ENCODE data around the gene ACTL8. TPM values are rescaled to one million over a fixed set of nuclear protein-coding genes. Genes with fewer than 3 reads are reported as not detected.

The ACTL8 gene
- total RNA-seq, 1 experiment from 2014 or later = not detected

GRCh38 chr1:17798799-17799382, 43.8 kb downstream of the ACTL8 start:
- Histone ChIP-seq H3K36me3 (ENCODE audit: control insufficient read depth, insufficient read depth, low read length) (no peaks in the 10 kb centered on the region), H3K4me3 (ENCODE audit: low read depth in 2 of 2, low read length in 2 of 2) (no peak overlapping the region), H3K4me1 (ENCODE audit: control insufficient read depth, insufficient read depth, low read length) (no peaks in the 10 kb centered on the region), H3K27ac (ENCODE audit: low read length) (no peak overlapping the region), H3K9me3 (ENCODE audit: control insufficient read depth, insufficient read depth, low read depth, low read length) (no peaks in the 10 kb centered on the region), H3K27me3 (ENCODE audit: control insufficient read depth, insufficient read depth, low read length) (peaks cover 21% of the 10 kb centered on the region)
- CTCF ChIA-PET = no interaction called here
- POLR2A ChIA-PET = no interaction called here
- intact Hi-C loops (cut with micrococcal nuclease; ENCODE audit: unreplicated experiment) = no loop called here
- ATAC-seq (no peak), DNase-seq (ENCODE audit: low read depth, low spot score) (no peak)
- no peak for TF ChIP-seq CTCF (IDR thresholded peaks at IDR 0.05)
- no peak for TF ChIP-seq TCF7L2 (IDR thresholded peaks at IDR 0.05; ENCODE audit: low read depth, low read length)
- no peak for TF ChIP-seq POLR2AphosphoS5 (IDR thresholded peaks at IDR 0.05; ENCODE audit: low read depth, low read length)
- no TSS peak for BruUV-seq (replicated peaks)
- in situ Hi-C loops (cut with HindIII; ENCODE audit: low pct_unique_long_range_greater_than_20kb, low sequenced_read_pairs) = no loop called here

GRCh38 chr1:17799642-17800041, 44.5 kb downstream of the ACTL8 start:
- intact Hi-C loops (cut with micrococcal nuclease; ENCODE audit: unreplicated experiment) = no loop called here
- TF ChIP-seq TCF7L2 (IDR thresholded peaks at IDR 0.05; ENCODE audit: low read depth, low read length) (no peak), REST (IDR thresholded peaks at IDR 0.05; ENCODE audit: insufficient read depth in 1 of 2, low read depth in 2 of 2, low read length in 1 of 2) (no peak), SIN3A (IDR thresholded peaks at IDR 0.05; ENCODE audit: borderline replicate concordance, insufficient read depth, low read depth, low read length) (no peak)
- Histone ChIP-seq H3K4me1 (ENCODE audit: control insufficient read depth, insufficient read depth, low read length) (no peaks in the 10 kb centered on the region), H3K4me3 (ENCODE audit: low read depth in 2 of 2, low read length in 2 of 2) (no peak overlapping the region), H3K36me3 (ENCODE audit: control insufficient read depth, insufficient read depth, low read length) (no peaks in the 10 kb centered on the region), H3K27ac (ENCODE audit: low read length) (no peak overlapping the region), H3K27me3 (ENCODE audit: control insufficient read depth, insufficient read depth, low read length) (peaks cover 18% of the 10 kb centered on the region), H3K9me3 (ENCODE audit: control insufficient read depth, insufficient read depth, low read depth, low read length) (no peaks in the 10 kb centered on the region)
- POLR2A ChIA-PET = no interaction called here
- ATAC-seq (no peak), DNase-seq (ENCODE audit: low read depth, low spot score) (no peak)
- CTCF ChIA-PET = interaction anchor here (0.6 kb wide), 1 partner anchor 41 kb away, joined by 6 read pairs; no protein-coding TSS in a partner anchor
- no TSS peak for BruUV-seq (replicated peaks)
- in situ Hi-C loops (cut with HindIII; ENCODE audit: low pct_unique_long_range_greater_than_20kb, low sequenced_read_pairs) = no loop called here

- Histone ChIP-seq H3K4me1 (ENCODE audit: control insufficient read depth, insufficient read depth, low read length) (no peaks in the 10 kb centered on the region), H3K4me3 (ENCODE audit: low read depth in 2 of 2, low read length in 2 of 2) (no peak overlapping the region), H3K9me3 (ENCODE audit: control insufficient read depth, insufficient read depth, low read depth, low read length) (no peaks in the 10 kb centered on the region), H3K27me3 (ENCODE audit: control insufficient read depth, insufficient read depth, low read length) (peaks cover 16% of the 10 kb centered on the region), H3K27ac (ENCODE audit: low read length) (no peak overlapping the region), H3K36me3 (ENCODE audit: control insufficient read depth, insufficient read depth, low read length) (no peaks in the 10 kb centered on the region)
- DNase-seq (ENCODE audit: low read depth, low spot score) (no peak), ATAC-seq (no peak)
- ChIA-PET POLR2A (no interaction called here), CTCF (interaction anchor here (0.6 kb wide), 1 partner anchor 26 kb away, joined by 3 read pairs; no protein-coding TSS in a partner anchor)
- intact Hi-C loops (cut with micrococcal nuclease; ENCODE audit: unreplicated experiment) = no loop called here
- BruUV-seq (replicated peaks) = no TSS peak
- TF ChIP-seq CTCF (IDR thresholded peaks at IDR 0.05) (no peak), REST (IDR thresholded peaks at IDR 0.05; ENCODE audit: insufficient read depth in 1 of 2, low read depth in 2 of 2, low read length in 1 of 2) (no peak), TCF7L2 (IDR thresholded peaks at IDR 0.05; ENCODE audit: low read depth, low read length) (no peak), POLR2AphosphoS5 (IDR thresholded peaks at IDR 0.05; ENCODE audit: low read depth, low read length) (no peak)
- in situ Hi-C loops (cut with HindIII; ENCODE audit: low pct_unique_long_range_greater_than_20kb, low sequenced_read_pairs) = no loop called here
These were observed 47.0 kb downstream of the ACTL8 start for GRCh38 chr1:17802164-17802563.

All from Panc1 (cell line).